Measurements from ENCODE around the gene ESPNL.

The ESPNL gene

DNA sequence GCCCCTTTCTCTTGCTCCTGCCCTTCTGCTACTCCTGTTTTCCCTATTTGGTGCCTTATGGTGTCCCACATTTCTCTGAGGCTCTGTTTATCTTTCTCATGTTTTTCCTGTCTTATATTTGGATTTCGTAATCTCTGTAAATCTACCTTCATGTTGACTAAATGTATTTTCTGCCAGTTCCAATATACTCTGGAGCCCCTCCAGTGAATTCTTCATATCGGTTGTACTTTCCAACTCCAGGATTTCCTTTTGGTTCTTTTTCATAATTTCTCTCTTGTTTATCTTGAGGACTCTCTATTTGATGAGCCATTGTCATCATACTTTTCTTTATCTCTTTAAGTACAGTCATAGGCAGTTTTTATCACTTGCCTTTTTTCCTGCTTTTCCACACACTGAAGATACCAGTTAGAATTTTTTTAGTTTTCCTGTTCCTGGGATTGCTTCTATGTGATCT, 20.2 kb upstream of the ESPNL start:
- FAIRE-seq, result no peak
- no peak for DNase-seq (ENCODE audit: low spot score)

DNA sequence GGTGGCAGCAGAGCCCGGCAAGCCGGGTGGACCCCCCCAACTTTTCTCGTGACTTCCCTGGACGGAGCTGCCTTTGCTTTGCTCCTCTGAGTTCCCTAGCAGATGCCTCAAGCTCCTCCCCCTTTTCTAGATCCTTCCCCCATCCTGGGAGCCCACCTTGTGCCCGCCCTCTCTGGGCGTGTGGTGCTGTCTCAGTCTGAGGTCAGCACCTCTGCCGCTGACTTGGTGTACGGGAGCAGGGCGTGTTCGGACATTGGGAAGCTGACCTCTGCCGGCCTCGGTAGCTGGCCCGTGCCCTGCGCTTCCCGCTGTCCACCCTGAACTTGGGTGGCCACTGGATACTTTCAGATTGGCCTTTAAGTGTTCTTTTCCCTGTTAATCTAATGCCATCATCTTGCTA, 19.6 kb upstream of the ESPNL start:
- no peak for FAIRE-seq
- no peak for DNase-seq (ENCODE audit: low spot score)

DNA sequence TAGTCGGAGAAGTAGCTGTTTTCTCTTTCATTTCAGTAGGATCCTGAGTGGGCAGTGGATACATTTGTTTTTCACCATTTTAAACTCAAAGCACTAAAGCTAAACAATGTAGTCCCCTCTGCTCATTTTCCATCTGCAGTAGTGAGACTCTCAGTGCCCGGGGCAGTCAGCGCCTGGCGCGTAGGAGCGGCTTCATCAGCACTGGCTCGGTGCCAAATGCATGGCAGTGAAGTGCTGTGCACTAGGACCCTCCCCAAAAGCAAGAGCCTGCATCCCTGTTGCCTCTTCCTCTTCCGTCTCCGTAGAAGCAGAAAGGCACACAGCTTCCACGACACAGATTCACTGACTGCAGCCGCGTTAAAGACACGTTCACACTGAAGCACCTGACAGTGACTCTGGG, 19.0 kb upstream of the ESPNL start:
- DNase-seq (ENCODE audit: low spot score) (no peak), FAIRE-seq (no peak)

DNA sequence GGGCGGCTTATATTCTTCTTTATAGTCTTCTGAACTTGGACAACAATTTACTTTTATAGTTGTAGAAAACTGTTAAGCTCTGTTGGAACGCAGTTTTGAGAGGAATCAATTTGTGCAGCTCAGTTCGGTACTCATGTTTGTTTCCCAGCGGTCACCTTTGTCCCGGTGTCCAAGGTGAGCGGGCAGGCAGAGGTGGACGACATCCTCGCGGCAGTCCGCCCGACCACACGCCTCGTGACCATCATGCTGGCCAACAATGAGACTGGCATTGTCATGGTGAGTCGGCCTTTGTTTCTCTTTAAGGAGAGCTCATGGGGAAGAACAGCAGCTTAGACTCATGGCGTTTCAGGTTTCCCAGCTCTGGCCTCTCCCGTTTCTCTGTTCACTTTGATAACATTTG, 18.6 kb upstream of the ESPNL start:
- DNase-seq (ENCODE audit: low spot score) (no peak), FAIRE-seq (no peak)

DNA sequence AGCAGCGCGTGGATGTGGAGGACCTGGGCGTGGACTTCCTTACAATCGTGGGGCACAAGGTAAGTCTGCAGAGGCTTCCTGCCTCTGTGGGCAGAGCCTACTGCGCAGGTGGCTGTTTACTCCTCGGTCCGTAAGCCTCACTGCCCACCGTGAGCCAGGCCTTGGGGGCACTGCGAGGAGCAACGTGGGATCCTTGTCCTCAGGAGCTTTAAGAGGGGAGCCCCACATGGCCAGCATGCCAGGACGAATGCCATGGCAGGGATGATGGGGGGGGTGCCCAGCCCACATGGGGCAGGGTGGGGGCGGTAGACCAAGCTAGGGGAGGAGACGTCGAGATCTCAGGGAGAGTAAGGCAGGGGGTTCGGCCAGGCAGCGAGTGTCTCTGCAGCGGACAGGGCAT, 18.0 kb upstream of the ESPNL start:
- DNase-seq (ENCODE audit: low spot score), result no peak
- no peak for FAIRE-seq

DNA sequence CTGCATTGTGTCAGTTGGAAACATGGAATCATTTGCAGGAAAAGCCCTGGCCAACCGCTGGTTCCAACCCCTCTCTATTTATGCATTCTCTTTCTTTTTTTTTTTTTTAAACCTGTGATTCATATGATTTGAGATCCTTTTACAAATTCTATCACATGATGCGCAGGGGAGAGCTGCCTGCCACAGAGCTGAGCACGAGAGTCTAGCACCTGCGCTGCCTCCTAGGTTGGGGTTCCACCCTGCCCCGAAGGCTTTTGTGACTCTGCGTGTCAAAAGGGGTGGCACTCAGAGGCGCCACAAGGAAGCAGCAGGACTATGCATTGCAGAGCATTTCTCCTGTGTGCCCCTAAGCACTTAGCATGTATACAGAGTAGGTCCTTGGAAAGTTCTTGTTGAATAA, 17.3 kb upstream of the ESPNL start:
- DNase-seq (ENCODE audit: low spot score) (no peak), FAIRE-seq (no peak)

DNA sequence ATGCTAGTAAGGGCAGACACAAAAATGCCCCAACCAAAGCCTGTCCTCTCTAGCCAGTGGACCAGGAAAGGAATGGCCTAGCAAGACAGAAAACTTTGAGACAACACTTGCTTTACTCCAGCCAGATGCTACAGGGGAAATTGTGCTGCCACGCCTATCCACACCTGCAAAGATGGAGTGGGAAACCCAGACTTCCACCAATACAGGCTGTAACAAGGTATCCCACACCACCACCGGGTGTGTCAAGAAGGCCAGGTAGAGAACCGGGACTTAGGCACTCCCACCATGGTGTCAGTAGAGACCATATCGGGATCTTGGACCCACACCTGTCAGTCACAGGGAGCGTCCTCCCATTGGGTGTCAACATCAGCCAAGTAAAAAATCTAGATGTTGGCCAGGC, 16.2 kb upstream of the ESPNL start:
- no peak for DNase-seq (ENCODE audit: low spot score)
- no peak for FAIRE-seq

DNA sequence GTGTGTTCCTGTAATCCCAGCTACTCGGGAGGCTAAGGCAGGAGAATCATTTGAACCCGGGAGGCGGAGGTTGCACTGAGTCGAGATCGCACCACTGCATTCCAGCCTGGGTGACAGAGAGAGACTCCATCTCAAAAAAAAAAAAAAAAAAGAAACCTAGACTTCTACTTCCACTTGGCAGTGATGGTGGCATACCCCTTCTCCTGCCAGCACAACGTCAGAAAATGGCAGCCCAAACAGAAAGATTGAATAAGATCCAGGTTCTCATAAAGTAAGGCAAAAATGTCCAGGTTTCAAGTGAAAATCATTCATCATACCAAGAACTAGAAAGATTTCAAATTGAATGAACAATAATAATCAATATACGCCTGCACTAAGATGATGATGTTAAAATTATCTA, 15.4 kb upstream of the ESPNL start:
- DNase-seq (ENCODE audit: low spot score), result no peak
- no peak for FAIRE-seq

DNA sequence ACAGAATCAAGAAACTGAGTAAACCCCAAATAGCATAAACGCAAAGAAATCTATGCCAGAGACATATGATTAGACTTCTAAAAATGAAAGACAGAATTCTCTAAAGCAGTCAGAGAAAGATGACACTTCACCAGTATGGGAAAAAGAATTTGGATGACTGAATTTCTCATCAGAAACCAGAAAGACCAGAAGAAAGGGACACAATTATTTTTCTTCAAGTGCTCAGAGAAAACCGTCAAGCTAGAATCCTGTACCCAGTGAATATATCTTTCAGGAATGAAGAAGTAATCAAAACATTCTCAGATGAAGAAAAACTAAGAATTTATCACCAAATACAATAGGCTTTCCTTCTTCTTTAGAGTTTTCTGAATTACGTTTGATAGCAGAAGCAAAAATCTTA, 14.2 kb upstream of the ESPNL start:
- no peak for DNase-seq (ENCODE audit: low spot score)
- no peak for FAIRE-seq

DNA sequence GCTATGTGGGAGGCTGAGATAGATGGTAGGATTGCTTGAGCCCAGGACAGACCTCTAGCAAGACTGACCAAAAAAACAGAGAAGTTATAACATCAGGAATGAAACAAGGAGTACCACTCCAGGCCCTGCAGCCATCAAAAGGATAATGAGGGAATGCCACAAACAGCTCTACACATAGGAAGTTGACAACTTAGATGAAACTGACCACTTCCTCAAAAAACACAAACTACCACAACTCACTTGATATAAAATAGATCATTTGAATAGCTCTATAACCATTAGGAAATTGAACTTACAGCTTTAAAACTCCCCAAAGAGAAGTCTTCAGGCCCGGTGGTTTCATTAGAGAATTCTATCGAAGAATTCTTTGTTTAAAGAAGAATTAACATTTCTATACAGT, 12.9 kb upstream of the ESPNL start:
- FAIRE-seq (no peak), DNase-seq (ENCODE audit: low spot score) (no peak)

DNA sequence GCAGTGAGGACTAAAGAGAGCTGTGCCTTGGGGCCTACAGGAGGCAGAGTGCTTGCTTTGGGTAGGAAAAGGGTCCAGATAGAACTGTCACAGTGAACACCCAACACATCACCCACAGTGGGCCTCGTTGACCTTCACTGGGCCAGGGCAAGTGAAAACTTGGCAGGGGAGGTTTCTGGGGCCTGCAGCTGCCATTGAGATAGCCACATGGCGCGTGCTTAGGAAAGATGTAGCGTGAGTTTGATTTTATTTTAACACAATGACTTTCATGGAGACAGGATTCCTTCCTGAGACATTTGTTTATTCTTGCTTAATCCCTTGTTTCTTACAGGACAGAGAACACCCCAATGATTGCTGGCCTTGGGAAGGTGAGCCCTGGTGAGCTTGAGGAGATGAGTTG, 9.3 kb upstream of the ESPNL start:
- DNase-seq (ENCODE audit: low spot score) (no peak), FAIRE-seq (no peak)

DNA sequence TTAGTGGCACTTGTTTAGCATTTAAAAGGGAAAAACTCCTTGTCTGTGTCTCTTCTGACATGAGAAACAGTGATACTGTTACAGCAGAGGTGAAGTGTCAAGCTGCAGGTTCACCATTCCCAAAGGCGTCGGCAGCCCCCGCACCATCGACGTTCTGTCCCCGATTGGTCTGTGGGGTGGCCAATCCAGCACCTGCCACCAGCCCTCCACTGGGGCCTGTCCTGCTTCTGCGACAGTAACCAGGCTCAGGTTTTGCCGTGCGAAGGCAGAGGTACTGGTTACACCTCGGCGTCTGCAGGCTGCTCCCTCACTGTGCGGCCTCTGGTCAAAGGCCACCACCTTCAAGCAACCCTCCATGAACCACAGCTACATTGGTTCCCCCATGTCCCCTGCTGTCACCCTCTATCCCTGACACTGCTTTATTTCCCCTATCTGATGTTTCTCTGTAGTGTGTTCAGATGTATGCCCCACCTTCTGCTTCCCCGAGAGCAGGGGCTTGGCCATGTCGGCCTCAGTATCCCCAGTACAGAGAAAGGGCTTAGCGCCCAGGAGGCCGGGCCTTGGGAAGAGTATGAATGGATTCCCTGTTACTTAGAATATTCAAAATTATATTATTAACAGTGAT, 8.6 kb upstream of the ESPNL start:
- FAIRE-seq, result no peak

DNA sequence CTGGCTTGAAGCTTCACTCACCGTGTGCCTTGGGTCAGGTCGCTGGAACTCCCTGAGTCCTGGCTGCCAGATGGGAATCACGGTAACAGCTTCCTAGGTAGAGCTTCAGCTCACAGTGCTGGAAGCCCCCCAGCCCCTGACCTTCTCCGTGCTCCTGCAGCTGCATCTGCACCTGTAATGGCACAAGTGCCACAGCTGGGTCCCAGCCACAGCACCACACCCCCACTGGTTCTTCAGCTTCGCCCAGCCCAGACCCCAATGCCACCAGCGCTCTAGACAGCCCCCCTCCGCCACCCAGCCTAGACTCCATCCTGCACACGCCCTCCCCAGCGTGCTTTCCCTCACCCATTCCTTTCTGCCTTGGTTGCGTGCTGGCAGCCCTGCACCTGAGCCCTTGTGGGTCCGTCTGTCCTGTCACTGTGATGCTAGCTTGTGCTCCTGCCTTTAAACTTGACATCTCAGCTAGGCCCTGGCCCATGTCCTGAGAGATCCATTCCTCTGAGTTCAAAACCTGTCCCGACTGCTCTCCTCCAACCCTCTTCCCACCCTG, 7.6 kb upstream of the ESPNL start:
- DNase-seq (ENCODE audit: low spot score), result no peak
- no peak for FAIRE-seq

More for the DNA sequence above, 8.6 kb upstream of the ESPNL start:
- no peak for DNase-seq (ENCODE audit: low spot score)

DNA sequence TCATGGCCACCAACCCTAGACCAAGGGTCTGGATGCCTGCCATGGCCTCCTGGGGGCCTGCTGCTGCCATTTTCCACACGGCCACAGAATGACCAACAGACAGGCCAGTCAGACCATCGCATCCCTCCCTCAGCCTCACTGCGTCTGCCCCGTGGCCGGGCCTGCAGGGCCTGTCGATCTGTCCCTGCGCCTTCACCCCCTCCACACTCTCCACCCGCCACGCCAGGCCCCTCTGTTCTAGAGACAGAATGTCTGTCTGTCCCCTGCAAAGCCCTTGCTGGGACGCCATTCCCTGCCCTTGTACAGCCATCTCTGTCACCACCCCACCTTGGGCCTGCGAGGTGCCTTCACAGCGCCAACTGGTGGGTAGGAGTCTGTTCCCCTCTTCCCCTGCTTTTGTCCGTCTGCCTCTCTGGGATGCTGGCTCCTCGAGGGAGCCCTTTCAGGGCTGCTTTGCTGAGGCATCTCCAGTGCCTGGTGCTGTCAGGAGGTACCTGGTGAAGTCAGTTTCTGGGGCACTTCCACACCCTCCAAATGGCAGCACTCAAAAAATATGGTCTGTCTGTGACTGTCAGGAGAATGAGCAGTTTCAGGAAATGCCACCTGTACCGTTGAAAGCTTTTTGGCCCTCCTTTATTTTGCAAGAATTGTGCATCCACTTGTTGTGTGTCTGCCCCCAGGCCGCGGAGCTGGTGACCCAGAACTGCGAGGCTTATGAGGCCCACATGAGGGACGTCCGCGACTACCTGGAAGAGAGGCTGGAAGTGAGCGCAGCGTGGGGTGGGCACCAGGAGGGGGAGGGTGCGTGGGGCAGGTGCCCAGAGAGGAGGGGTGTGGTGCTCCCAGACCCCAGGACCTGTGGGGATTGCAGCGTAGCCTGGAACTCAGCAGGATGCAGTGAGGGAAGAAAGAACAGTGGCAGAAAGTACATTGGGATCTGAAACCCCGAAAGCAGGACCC, 6.7 kb upstream of the ESPNL start:
- no peak for DNase-seq (ENCODE audit: low spot score)
- no peak for FAIRE-seq

DNA sequence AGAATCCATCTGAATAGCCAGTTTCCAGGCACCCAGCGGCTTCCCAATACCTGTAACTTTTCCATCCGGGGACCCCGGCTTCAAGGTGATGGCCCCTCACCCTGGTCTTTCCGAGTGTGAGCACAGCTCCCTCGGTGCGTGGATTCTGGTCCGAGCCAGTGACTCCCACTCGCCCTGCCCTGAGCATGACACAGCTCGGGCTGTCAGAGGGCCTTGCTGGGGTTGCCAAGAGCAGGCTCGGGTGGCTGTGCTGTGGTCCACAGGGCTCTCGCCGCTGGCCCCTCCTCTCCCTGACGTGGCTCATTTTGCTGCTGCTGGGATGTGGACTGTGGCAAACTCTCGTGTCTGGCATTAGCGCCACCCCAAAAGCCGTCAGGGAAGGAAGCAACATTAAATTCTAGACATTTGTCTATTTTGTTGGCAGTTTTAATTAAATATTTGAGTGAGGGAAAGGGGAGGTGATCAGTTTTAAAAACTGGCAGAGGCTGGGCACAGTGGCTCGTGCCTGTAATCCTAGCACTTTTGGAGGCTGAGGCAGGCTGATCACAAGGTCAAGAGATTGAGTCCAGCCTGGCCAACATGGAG, 5.6 kb upstream of the ESPNL start:
- FAIRE-seq (no peak), DNase-seq (ENCODE audit: low spot score) (no peak)

DNA sequence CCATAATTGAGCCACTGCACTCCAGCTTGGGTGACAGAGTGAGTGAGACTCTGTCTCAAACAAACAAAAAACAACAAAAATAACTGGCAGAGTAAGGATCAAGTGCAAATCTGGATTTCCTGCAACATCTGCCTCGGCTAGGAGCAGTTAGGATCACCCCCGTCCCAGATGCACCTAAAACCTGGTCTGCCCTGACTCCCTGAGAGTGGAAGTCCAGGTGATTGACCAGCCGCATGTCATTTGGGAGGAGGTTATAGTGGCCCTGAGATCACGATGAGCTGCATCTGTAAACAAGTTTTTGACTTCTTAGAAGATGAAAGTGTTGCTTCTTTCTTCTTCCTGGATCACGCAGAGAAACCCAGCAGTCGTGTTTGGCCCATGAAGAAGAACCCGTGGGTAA, 5.0 kb upstream of the ESPNL start:
- DNase-seq (ENCODE audit: low spot score), result no peak
- FAIRE-seq, result no peak

DNA sequence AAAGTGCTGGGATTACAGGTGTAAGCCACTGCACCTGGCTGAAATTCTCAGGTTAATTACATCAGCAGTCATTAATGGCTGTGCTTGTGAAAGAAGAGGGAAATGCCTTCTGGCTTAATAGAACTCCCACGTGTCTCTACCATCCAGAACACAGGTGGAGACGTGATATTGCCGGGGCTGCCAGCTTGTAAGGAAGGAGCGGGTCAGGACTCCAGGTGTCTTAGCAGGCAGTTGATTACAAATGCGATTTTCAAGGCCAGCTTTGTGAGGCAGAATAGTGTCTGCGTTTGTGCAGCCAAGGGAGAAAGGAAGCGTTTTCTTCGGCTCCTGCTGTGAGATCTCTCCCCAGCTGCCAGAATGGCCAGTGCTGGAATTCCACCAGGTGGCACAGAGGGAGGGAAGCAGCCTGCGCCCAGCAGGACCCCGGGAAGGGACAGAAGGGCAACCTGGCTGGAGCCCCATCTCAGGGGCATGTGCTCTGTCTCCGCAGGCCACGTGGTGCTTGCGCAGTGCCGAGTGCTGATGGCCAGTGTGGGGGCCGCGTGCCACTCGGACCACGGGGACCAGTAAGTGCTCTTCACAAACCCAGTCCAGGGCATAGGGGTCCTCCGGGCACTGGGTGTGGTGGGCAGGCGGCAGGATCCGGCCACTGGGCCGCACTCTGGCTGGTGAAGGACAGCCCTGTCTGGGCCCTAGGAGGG, 3.7 kb upstream of the ESPNL start:
- DNase-seq (ENCODE audit: low spot score), result no peak
- no peak for FAIRE-seq

DNA sequence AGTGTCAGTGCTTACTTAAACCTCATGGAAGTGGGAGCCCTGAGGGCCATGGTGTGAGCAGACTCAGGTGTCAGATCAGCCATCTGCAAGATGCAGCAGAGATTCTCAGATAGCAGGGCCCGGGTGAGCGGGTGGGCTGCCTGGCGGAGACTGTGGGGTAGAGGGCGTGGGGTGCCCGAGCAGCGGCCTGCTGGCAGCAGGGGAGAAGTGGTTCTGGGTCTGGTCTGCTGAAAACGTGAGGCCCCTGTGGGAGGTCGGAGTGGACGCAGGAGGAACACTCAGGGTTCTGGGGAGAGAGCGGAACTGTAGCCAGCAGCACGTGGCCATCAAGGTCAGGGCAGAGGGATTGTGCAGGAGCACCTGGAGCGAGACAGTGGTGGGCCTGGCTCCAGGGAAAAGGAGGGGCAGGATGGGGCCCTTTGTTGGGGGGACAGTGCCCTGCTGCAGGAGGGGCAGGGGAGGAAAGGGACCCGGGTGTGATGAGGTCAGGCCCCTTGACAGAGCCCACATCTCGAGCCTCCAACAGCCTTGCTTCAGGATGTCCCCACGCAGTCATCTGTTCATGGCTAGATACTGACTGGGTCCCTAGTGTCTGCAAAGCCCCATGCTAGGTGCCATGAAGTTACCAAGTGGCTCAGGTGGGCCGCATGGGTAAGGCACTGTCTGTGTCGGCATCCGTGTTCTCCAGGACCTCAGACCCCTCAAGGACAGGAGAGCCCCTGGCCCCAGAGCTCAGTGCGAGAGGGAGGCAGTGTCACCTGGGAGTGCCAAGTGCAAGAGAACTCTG, 2.7 kb upstream of the ESPNL start:
- FAIRE-seq (no peak), DNase-seq (ENCODE audit: low spot score) (no peak)

DNA sequence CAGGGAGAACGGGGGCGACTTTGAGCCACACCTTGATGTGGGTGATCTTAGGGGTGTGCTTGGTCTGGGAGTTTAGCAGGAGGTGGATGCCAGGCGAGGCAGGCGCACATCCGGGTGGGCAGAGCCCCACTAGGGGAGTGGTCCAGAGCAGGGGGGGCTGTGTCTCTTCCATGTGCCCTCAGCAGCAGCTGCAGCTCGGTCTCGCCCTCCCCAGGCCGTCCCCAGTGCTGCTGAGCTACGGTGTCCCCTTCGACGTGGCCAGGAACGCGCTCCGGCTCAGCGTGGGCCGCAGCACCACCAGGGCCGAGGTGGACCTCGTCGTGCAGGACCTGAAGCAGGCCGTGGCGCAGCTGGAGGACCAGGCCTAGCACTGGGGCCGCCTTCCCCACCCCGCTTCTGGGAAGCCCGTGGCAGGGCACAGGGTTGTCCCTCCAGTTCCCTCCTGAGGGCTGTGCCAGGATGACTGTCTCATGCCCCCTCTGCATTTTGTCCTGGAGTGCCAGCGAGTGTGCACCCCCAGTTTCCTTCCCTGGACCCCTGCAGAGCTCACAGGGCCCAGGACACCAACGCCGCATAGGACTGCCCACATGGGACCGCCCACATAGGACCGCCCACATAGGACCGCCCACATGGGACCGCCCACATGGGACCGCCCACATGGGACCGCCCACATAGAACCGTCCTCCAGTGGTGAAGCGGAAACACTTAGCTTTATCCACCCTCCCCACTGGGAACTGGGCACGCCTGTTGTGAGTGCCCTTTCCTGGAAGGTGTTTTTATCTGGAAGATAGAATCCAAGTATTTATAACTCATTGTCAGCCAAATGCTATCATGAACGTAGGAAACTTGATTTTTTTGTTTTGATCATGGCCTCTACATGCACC, 1.9 kb upstream of the ESPNL start:
- no peak for FAIRE-seq
- DNase-seq (ENCODE audit: low spot score), result peak; percentile 89

Data from RCC 7860 (cell line).